Neural cell (in vitro differentiated cells): ENCODE results near the gene COL5A1. TPM values are rescaled to one million over a fixed set of nuclear protein-coding genes. Genes with fewer than 3 reads are reported as not detected.

Experiments
- H2AFZ ChIP-seq: fragments of 200-600, 300-800 bp; sonication (generic), shearing (Covaris generic); 2 replicates; pipeline ENCODE4 v1.6.0; 2014; ENCODE audit warnings: low read depth, mild to moderate bottlenecking, antibody characterized with exemption, low read length, moderate library complexity
- H3F3A ChIP-seq: fragments of 200-600 bp; shearing (Covaris generic); 2 replicates; pipeline ENCODE4 v1.6.1; 2016; ENCODE audit warnings: mild to moderate bottlenecking, moderate library complexity, mixed read lengths, antibody characterized with exemption, low read length; ENCODE audit not compliant: insufficient read depth, poor library complexity, severe bottlenecking
- H3K27ac ChIP-seq: fragments of 200-600, 300-800 bp; sonication (generic), shearing (Covaris generic); 2 replicates; pipeline ENCODE4 v1.5.1; 2014; ENCODE audit warnings: mild to moderate bottlenecking, low read length, moderate library complexity
- H3K27me3 ChIP-seq: fragments of 300-800, 200-600 bp; sonication (generic), shearing (Covaris generic); 2 replicates; pipeline ENCODE4 v1.6.0; 2014; ENCODE audit warnings: mild to moderate bottlenecking, low read depth, low read length, moderate library complexity; ENCODE audit not compliant: insufficient read depth
- H3K36me3 ChIP-seq: fragments of 300-800, 200-600 bp; sonication (generic), shearing (Covaris generic); 2 replicates; pipeline ENCODE4 v1.5.1; 2014; ENCODE audit warnings: mild to moderate bottlenecking, antibody characterized with exemption, low read length, moderate library complexity; ENCODE audit not compliant: insufficient read depth
- H3K4me2 ChIP-seq: fragments of 300-800, 200-600 bp; sonication (generic), shearing (Covaris generic); 2 replicates; pipeline ENCODE4 v1.6.0; 2014; ENCODE audit warnings: mild to moderate bottlenecking, low read length
- H3K4me3 ChIP-seq: fragments of 300-800, 200-600 bp; sonication (generic), shearing (Covaris generic); 2 replicates; pipeline ENCODE4 v1.5.1; 2014; ENCODE audit warnings: mild to moderate bottlenecking, low read length, moderate library complexity
- H3K79me2 ChIP-seq: fragments of 200-600 bp; shearing (Covaris generic); replicated peaks from 2 replicates; pipeline ENCODE4 v1.6.0; 2014; ENCODE audit warnings: mild to moderate bottlenecking, low read length, moderate library complexity; ENCODE audit not compliant: insufficient read depth
- H3K9ac ChIP-seq: fragments of 300-800, 200-600 bp; sonication (generic), shearing (Covaris generic); 2 replicates; pipeline ENCODE4 v1.6.1; 2016; ENCODE audit warnings: mild to moderate bottlenecking, low read length, mixed read lengths
- H3K9me2 ChIP-seq: fragments of 200-600 bp; shearing (Covaris generic); 2 replicates; pipeline ENCODE4 v1.6.1; 2016; ENCODE audit warnings: mild to moderate bottlenecking, low read length, mixed read lengths; ENCODE audit not compliant: insufficient read depth
- H3K9me3 ChIP-seq: fragments of 200-600, 300-800 bp; sonication (generic), shearing (Covaris generic); 2 replicates; pipeline ENCODE4 v1.6.1; 2016; ENCODE audit warnings: mild to moderate bottlenecking, mixed run types, low read length, moderate library complexity, mixed read lengths
- H4K20me1 ChIP-seq: fragments of 200-600 bp; shearing (Covaris generic); 2 replicates; pipeline ENCODE4 v1.6.1; 2016; ENCODE audit warnings: mild to moderate bottlenecking, mixed run types; ENCODE audit not compliant: insufficient read depth
- CTCF ChIP-seq: fragments of 450-650 bp; IDR thresholded peaks from 2 replicates; pipeline ENCODE4 v1.5.1; 2014; ENCODE audit warnings: antibody characterized with exemption, mild to moderate bottlenecking, moderate library complexity; ENCODE audit not compliant: poor library complexity, severe bottlenecking
- EP300 ChIP-seq: fragments of 450-650 bp; conservative IDR thresholded peaks from 2 replicates; pipeline ENCODE4 v1.6.1; 2014; ENCODE audit warnings: antibody characterized with exemption, mild to moderate bottlenecking, moderate library complexity; ENCODE audit not compliant: poor library complexity, severe bottlenecking
- EZH2 ChIP-seq: fragments of 200-600, 300-800 bp; shearing (Covaris generic), sonication (generic); IDR thresholded peaks from 2 replicates; pipeline ENCODE4 v1.6.1; 2014; ENCODE audit warnings: antibody characterized with exemption, low read length, borderline replicate concordance, mild to moderate bottlenecking; ENCODE audit not compliant: insufficient read depth, poor library complexity, severe bottlenecking
- MXI1 ChIP-seq: fragments of 450-650 bp; conservative IDR thresholded peaks from 2 replicates; pipeline ENCODE4 v1.6.1; 2014; ENCODE audit warnings: antibody characterized with exemption, mild to moderate bottlenecking; ENCODE audit not compliant: poor library complexity, severe bottlenecking
- POLR2AphosphoS5 ChIP-seq: IDR thresholded peaks from 2 replicates; pipeline ENCODE4 v1.6.1; 2012
- RAD21 ChIP-seq: fragments of 450-650 bp; conservative IDR thresholded peaks from 2 replicates; pipeline ENCODE4 v1.6.1; 2014; ENCODE audit warnings: antibody characterized with exemption, mild to moderate bottlenecking, moderate library complexity
- REST ChIP-seq: IDR thresholded peaks from 2 replicates; pipeline ENCODE4 v1.6.1; 2012; ENCODE audit warnings: borderline replicate concordance
- SMC3 ChIP-seq: fragments of 450-650 bp; conservative IDR thresholded peaks from 2 replicates; pipeline ENCODE4 v1.6.1; 2014; ENCODE audit warnings: antibody characterized with exemption, mild to moderate bottlenecking, moderate library complexity; ENCODE audit not compliant: poor library complexity
- TAF1 ChIP-seq: IDR thresholded peaks from 2 replicates; pipeline ENCODE4 v1.6.1; 2012; ENCODE audit warnings: low read depth
- polyA plus RNA-seq: library from polyadenylated mRNA; depleted of rRNA; stranded (reverse); fragments of >200 nt; gene quantifications from 2 replicates; pipeline ENCODE4 v1.2.3, GENCODE V29; 2014

The COL5A1 gene
- polyA plus RNA-seq, 1 donor from 2014 or later = not detected

GRCh38 chr9:134602547-134603362 lies 38.8 kb upstream of the COL5A1 start:
- H4K20me1 ChIP-seq = no peaks in the 10 kb centered on the region
- H3K9me3 ChIP-seq = no peaks in the 10 kb centered on the region
- no peak overlapping the region for H3K9ac ChIP-seq
- H3K79me2 ChIP-seq = no peaks in the 10 kb centered on the region
- H3K27me3 ChIP-seq = no peaks in the 10 kb centered on the region
- H3K27ac ChIP-seq = no peak overlapping the region
- no peak overlapping the region for H2AFZ ChIP-seq
- no peak overlapping the region for H3K4me3 ChIP-seq
- no peaks in the 10 kb centered on the region for H3F3A ChIP-seq
- H3K4me2 ChIP-seq = no peak overlapping the region
- no peak for TF ChIP-seq CTCF
- TF ChIP-seq TAF1 = no peak
- no peak for TF ChIP-seq POLR2AphosphoS5
- TF ChIP-seq REST = no peak
- TF ChIP-seq MXI1 = no peak
- TF ChIP-seq RAD21 = no peak
- TF ChIP-seq EP300 = no peak
- TF ChIP-seq SMC3 = no peak
- TF ChIP-seq EZH2 = no peak
- H3K36me3 ChIP-seq = no peaks in the 10 kb centered on the region
- H3K9me2 ChIP-seq = no peaks in the 10 kb centered on the region

DNA sequence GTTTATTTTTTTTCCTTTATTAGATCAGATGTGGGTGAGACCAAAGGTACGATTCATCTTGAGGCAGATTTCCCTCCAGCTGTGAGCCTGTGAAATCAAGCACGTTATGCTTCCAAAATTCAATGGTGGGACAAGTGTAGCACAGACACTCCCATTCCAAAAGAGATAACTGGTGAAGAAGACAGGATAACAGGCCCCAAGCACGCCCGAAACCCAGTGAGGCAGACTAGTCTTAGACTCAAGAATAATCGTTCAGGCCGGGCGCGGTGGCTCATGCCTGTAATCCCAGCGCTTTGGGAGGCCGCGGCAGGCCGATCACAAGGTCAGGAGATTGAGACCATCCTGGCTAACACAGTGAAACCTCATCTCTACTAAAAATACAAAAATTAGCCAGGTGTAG lies 36.8 kb upstream of the COL5A1 start:
- Histone ChIP-seq H3K27ac (no peak overlapping the region), H3K4me3 (no peak overlapping the region), H4K20me1 (no peaks in the 10 kb centered on the region), H3K9me2 (no peaks in the 10 kb centered on the region), H3K36me3 (no peaks in the 10 kb centered on the region), H2AFZ (no peak overlapping the region), H3K9me3 (no peaks in the 10 kb centered on the region), H3K9ac (no peak overlapping the region), H3K27me3 (no peaks in the 10 kb centered on the region), H3K4me2 (no peak overlapping the region), H3K79me2 (no peaks in the 10 kb centered on the region), H3F3A (no peaks in the 10 kb centered on the region)
- no peak for TF ChIP-seq CTCF
- TF ChIP-seq EZH2 = no peak
- TF ChIP-seq TAF1 = no peak
- TF ChIP-seq EP300 = no peak
- no peak for TF ChIP-seq SMC3
- TF ChIP-seq RAD21 = no peak
- no peak for TF ChIP-seq POLR2AphosphoS5
- no peak for TF ChIP-seq REST
- TF ChIP-seq MXI1 = no peak
